Upper lobe of left lung (tissue), 4 donors: ENCODE measurements around the gene CADPS.

Experiments used
- CTCF ChIP-seq, 6 experiments: fragments of 450-650 bp in 4 of 6; fragments of 200-600 bp in 2 of 6; sonication (generic) in 2 of 6; IDR thresholded peaks; one replicate each; pipeline ENCODE4 v1.5.1; 2016 to 2019; ENCODE audit warnings: antibody characterized with exemption in 6 of 6
- EP300 ChIP-seq, 4 donors: sonication (generic); formaldehyde crosslinking; IDR thresholded peaks; one replicate each; pipeline ENCODE4 v1.5.1; 2017; ENCODE audit warnings: antibody characterized with exemption in 4 of 4, control low read depth in 2 of 4
- POLR2A ChIP-seq, 4 donors: fragments of 450-650 bp; IDR thresholded peaks; one replicate each; pipeline ENCODE4 v1.5.1; 2016 to 2017; ENCODE audit warnings: antibody characterized with exemption in 4 of 4, mild to moderate bottlenecking in 2 of 4
- POLR2AphosphoS5 ChIP-seq, 2 donors: sonication (generic); formaldehyde crosslinking; IDR thresholded peaks; one replicate each; pipeline ENCODE4 v1.5.1; 2017; ENCODE audit warnings: antibody characterized with exemption in 2 of 2

GRCh38 chr3:62371720-62372591 is 503.3 kb downstream of the CADPS start:
- TF ChIP-seq POLR2A (IDR thresholded peaks at IDR 0.05), result no peak
- no peak for TF ChIP-seq CTCF (IDR thresholded peaks at IDR 0.05)
- no peak for TF ChIP-seq POLR2AphosphoS5 (IDR thresholded peaks at IDR 0.05)
- no peak for TF ChIP-seq EP300 (IDR thresholded peaks at IDR 0.05)
